PFSK-1 (cell line): ENCODE measurements around the gene RRN3.

Source experiments
- FOXP2 ChIP-seq: optimal IDR thresholded peaks from 2 replicates; pipeline ENCODE3; 2011; ENCODE audit warnings: borderline replicate concordance, control low read depth, inconsistent platforms; ENCODE audit not compliant: insufficient read depth; ENCODE audit errors: extremely low read length, extremely low read depth
- POLR2AphosphoS5 ChIP-seq: IDR thresholded peaks from 2 replicates; pipeline ENCODE4 v1.6.1; 2012; ENCODE audit warnings: low read depth, mild to moderate bottlenecking, control low read depth, low read length, moderate library complexity
- SIN3A ChIP-seq: IDR thresholded peaks from 2 replicates; pipeline ENCODE4 v1.6.1; 2012; ENCODE audit warnings: mild to moderate bottlenecking, low read length, moderate library complexity, borderline replicate concordance; ENCODE audit not compliant: insufficient read depth
- TAF1 ChIP-seq: IDR thresholded peaks from 2 replicates; pipeline ENCODE4 v1.6.1; 2012; ENCODE audit warnings: low read length, control low read depth, borderline replicate concordance; ENCODE audit not compliant: insufficient read depth
- TF ChIP-seq, protein P1 (sequence below), 2 experiments: IDR thresholded peaks; 2 replicates each; pipeline versions ENCODE4 v1.6.1 to v1.8.0; 2011 to 2012; ENCODE audit warnings: low read depth in 2 of 2, low read length in 2 of 2, control low read depth in 1 of 2, inconsistent platforms in 1 of 2, mild to moderate bottlenecking in 1 of 2, moderate library complexity in 1 of 2; ENCODE audit not compliant: insufficient read depth in 1 of 2

Gene RRN3

DNA sequence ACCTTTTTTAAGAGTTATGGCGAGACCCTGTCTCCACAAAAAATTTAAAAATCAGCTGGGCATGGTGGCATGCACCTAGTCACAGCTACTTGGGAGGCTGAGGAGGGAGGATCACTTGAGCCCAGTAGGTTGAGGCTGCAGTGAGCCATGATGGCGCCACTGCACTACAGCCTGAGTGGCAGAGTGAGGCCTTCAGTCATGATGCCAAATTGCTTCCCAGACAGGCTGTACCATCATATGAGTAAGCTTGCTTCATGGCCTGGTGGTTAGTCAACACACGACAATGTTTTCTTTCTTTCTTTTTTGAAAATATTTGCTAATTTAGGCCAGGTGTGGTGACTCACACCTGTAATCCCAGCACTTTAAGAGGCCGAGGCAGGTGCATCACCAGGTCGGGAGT lies 50.7 kb downstream of the RRN3 start:
- TF ChIP-seq SIN3A (no peak), FOXP2 (no peak), POLR2AphosphoS5 (no peak), TAF1 (no peak)
- TF ChIP-seq, protein P1, sequence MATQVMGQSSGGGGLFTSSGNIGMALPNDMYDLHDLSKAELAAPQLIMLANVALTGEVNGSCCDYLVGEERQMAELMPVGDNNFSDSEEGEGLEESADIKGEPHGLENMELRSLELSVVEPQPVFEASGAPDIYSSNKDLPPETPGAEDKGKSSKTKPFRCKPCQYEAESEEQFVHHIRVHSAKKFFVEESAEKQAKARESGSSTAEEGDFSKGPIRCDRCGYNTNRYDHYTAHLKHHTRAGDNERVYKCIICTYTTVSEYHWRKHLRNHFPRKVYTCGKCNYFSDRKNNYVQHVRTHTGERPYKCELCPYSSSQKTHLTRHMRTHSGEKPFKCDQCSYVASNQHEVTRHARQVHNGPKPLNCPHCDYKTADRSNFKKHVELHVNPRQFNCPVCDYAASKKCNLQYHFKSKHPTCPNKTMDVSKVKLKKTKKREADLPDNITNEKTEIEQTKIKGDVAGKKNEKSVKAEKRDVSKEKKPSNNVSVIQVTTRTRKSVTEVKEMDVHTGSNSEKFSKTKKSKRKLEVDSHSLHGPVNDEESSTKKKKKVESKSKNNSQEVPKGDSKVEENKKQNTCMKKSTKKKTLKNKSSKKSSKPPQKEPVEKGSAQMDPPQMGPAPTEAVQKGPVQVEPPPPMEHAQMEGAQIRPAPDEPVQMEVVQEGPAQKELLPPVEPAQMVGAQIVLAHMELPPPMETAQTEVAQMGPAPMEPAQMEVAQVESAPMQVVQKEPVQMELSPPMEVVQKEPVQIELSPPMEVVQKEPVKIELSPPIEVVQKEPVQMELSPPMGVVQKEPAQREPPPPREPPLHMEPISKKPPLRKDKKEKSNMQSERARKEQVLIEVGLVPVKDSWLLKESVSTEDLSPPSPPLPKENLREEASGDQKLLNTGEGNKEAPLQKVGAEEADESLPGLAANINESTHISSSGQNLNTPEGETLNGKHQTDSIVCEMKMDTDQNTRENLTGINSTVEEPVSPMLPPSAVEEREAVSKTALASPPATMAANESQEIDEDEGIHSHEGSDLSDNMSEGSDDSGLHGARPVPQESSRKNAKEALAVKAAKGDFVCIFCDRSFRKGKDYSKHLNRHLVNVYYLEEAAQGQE (IDR thresholded peaks at IDR 0.05; ENCODE audit: insufficient read depth in 1 of 2, low read depth in 2 of 2, low read length in 2 of 2) = no peak

DNA sequence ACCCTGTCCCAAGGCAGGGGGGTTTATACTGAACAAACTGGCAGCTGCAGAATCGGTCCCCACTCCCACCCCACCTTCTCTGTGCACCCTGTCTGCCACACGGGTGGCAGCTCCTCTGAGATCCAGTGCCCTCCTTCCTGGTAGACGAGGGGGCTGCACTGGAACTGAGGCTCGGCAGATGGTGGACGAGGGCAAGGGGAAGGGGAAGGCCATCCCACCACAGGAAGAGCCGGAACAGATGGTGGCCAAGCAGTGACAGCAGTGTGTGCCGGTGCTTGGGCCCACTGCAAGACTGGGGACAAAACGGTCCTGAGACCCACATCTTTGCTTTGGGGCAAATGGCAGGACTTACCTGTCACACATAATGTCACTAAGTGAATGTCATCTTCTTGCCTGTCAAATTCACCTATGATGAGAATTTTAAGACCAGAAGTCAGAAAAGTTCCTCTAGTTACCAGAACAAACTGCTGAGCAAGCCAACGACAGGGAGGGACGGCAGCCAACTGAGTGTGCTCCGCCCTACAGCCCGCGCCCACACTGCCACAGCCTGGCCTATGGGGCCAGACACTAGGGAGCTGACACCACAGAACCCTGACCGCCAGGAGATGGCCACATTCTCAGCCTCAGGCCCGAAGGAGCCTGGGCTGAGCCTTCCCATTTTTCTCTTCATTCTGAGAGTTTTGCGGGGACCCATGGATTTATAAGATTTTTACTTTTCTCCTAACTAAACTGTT lies 52.6 kb downstream of the RRN3 start:
- TF ChIP-seq TAF1 = no peak
- no peak for TF ChIP-seq POLR2AphosphoS5
- no peak for TF ChIP-seq SIN3A
- TF ChIP-seq FOXP2 = no peak

DNA sequence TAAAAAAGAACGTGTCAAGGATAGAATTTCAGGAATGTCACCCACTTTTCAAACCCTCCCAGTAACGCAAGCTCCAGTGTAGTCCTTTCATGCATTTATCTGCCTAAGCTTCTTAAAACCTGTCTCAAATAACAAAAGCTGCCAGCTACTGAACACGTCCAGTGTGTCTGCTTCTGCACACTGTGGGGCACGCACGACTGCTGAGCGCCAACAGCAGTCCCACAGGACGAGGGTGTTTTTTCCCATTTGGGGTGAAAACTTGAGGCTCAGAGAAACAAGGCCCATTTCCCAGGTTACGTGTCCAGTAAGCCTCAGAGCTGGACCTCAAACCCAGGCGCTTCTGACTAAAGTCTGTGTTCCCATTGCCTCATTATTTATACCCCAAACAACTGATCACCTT lies 55.4 kb downstream of the RRN3 start:
- TF ChIP-seq FOXP2 (no peak), POLR2AphosphoS5 (no peak), TAF1 (no peak)
- TF ChIP-seq, protein P1 (IDR thresholded peaks at IDR 0.05; ENCODE audit: insufficient read depth in 1 of 2, low read depth in 2 of 2, low read length in 2 of 2) = no peak

DNA sequence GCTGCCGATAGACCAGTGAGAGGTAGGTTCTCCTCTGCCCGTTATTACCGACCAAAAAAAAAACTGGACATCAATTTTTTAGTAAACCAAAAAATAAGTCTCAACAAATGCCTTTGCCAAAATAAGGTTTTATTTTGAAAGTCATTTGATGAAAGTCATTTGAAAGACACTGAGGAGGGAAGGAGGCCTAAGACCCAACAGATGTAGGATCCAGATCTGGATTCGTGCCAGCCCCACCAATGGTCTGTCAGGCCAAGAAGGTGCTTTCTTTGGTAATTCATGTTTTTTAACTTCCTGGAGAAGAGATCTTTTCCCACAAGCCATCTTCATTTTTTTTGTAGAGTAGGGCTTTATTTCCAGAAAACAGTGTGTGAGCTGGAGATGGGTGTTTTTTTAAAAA lies 56.3 kb downstream of the RRN3 start:
- TF ChIP-seq SIN3A (no peak), TAF1 (no peak), FOXP2 (no peak), POLR2AphosphoS5 (no peak)
- TF ChIP-seq, protein P1 (IDR thresholded peaks at IDR 0.05; ENCODE audit: insufficient read depth in 1 of 2, low read depth in 2 of 2, low read length in 2 of 2) = no peak

DNA sequence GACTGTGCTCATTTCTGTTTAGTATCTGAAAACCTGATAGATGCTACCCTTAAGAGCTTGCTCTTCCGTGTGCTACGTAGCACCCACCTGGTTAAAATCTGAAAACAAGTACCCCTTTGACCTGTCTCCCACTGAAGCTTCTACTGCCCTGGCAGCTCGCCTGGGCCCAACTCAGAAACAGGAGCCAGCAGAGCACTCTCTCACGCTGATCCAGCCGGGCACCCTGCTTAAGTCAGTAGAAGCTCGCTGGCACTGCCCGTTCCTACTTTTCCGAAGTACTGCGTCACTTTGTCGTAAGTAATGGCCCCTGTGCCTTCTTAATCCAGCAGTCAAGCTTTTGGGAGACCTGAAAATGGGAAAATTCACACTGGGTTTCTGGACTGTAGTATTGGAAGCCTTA lies 57.1 kb downstream of the RRN3 start:
- no peak for TF ChIP-seq TAF1
- TF ChIP-seq, protein P1 (IDR thresholded peaks at IDR 0.05; ENCODE audit: insufficient read depth in 1 of 2, low read depth in 2 of 2, low read length in 2 of 2) = no peak
